ENCODE measurements around the gene PYDC2. TPM values are rescaled to one million over a fixed set of nuclear protein-coding genes. Genes with fewer than 3 reads are reported as not detected.

The PYDC2 gene
- total RNA-seq, 1 experiment from 2014 or later = not detected

GRCh38 chr3:191415566-191415965 lies 45.4 kb upstream of the PYDC2 start:
- no TSS peak for BruUV-seq (replicated peaks)
- no peak for TF ChIP-seq CTCF (IDR thresholded peaks at IDR 0.05; ENCODE audit: unreplicated experiment)
- ChIA-PET CTCF (interaction anchor here (0.8 to 1.4 kb wide), 5 partner anchors 582 to 1029 kb away, joined by 3 to 9 read pairs (median 6); no protein-coding TSS in a partner anchor), POLR2A (no interaction called here)
- DNase-seq (ENCODE audit: unreplicated experiment) = no peak
- H3K4me1 Mint-ChIP-seq (ENCODE audit: insufficient read depth, unreplicated experiment) = peaks cover 12% of the 10 kb centered on the region
- no peaks in the 10 kb centered on the region for H3K9me3 Mint-ChIP-seq (ENCODE audit: unreplicated experiment)
- H3K36me3 Mint-ChIP-seq (ENCODE audit: insufficient read depth, unreplicated experiment) = no peaks in the 10 kb centered on the region
- no peak overlapping the region for H3K4me3 Mint-ChIP-seq (ENCODE audit: unreplicated experiment)
- intact Hi-C loops (cut with micrococcal nuclease) = loop anchor here (10.0 kb wide), 2 partner anchors 769 to 919 kb away; no protein-coding TSS in a partner anchor
- H3K27me3 Mint-ChIP-seq (ENCODE audit: insufficient read depth, unreplicated experiment) = no peaks in the 10 kb centered on the region
- peak overlapping the region; percentile 6 for H3K27ac Mint-ChIP-seq (ENCODE audit: low read depth, unreplicated experiment)

- H3K4me1 Mint-ChIP-seq (ENCODE audit: insufficient read depth, unreplicated experiment) = peaks cover 12% of the 10 kb centered on the region
- POLR2A ChIA-PET = no interaction called here
- TF ChIP-seq CTCF (IDR thresholded peaks at IDR 0.05; ENCODE audit: unreplicated experiment) = no peak
- CTCF ChIA-PET = no interaction called here
- no peaks in the 10 kb centered on the region for H3K27me3 Mint-ChIP-seq (ENCODE audit: insufficient read depth, unreplicated experiment)
- H3K4me3 Mint-ChIP-seq (ENCODE audit: unreplicated experiment) = no peak overlapping the region
- no peak for DNase-seq (ENCODE audit: unreplicated experiment)
- H3K27ac Mint-ChIP-seq (ENCODE audit: low read depth, unreplicated experiment) = no peak overlapping the region
- no peaks in the 10 kb centered on the region for H3K9me3 Mint-ChIP-seq (ENCODE audit: unreplicated experiment)
- no TSS peak for BruUV-seq (replicated peaks)
- intact Hi-C loops (cut with micrococcal nuclease) = loop anchor here (1.0 to 10.0 kb wide), 6 partner anchors 392 to 1027 kb away; no protein-coding TSS in a partner anchor
- H3K36me3 Mint-ChIP-seq (ENCODE audit: insufficient read depth, unreplicated experiment) = no peaks in the 10 kb centered on the region
Observed at GRCh38 chr3:191417457-191417729, 43.6 kb upstream of the PYDC2 start.

- H3K4me1 Mint-ChIP-seq (ENCODE audit: insufficient read depth, unreplicated experiment) = peaks cover 5% of the 10 kb centered on the region
- no peak for DNase-seq (ENCODE audit: unreplicated experiment)
- ChIA-PET CTCF (interaction anchor here (0.6 to 2.6 kb wide), 5 partner anchors 767 to 1023 kb away, joined by 3 to 15 read pairs (median 5); no protein-coding TSS in a partner anchor), POLR2A (no interaction called here)
- BruUV-seq (replicated peaks) = no TSS peak
- H3K9me3 Mint-ChIP-seq (ENCODE audit: unreplicated experiment) = no peaks in the 10 kb centered on the region
- intact Hi-C loops (cut with micrococcal nuclease) = no loop called here
- no peak for TF ChIP-seq CTCF (IDR thresholded peaks at IDR 0.05; ENCODE audit: unreplicated experiment)
- H3K27ac Mint-ChIP-seq (ENCODE audit: low read depth, unreplicated experiment) = no peak overlapping the region
- no peak overlapping the region for H3K4me3 Mint-ChIP-seq (ENCODE audit: unreplicated experiment)
- H3K36me3 Mint-ChIP-seq (ENCODE audit: insufficient read depth, unreplicated experiment) = no peaks in the 10 kb centered on the region
- no peaks in the 10 kb centered on the region for H3K27me3 Mint-ChIP-seq (ENCODE audit: insufficient read depth, unreplicated experiment)
Observed at GRCh38 chr3:191420771-191421170, 40.2 kb upstream of the PYDC2 start.

GRCh38 chr3:191424881-191425280 lies 36.1 kb upstream of the PYDC2 start:
- no peaks in the 10 kb centered on the region for H3K4me1 Mint-ChIP-seq (ENCODE audit: insufficient read depth, unreplicated experiment)
- CTCF ChIA-PET = interaction anchor here (0.6 to 1.4 kb wide), 4 partner anchors 8 to 1019 kb away, joined by 3 to 6 read pairs (median 4); no protein-coding TSS in a partner anchor
- POLR2A ChIA-PET = interaction anchor here (1.0 kb wide), 1 partner anchor 71 kb away, joined by 3 read pairs; no protein-coding TSS in a partner anchor
- no peaks in the 10 kb centered on the region for H3K9me3 Mint-ChIP-seq (ENCODE audit: unreplicated experiment)
- BruUV-seq (replicated peaks) = no TSS peak
- H3K36me3 Mint-ChIP-seq (ENCODE audit: insufficient read depth, unreplicated experiment) = no peaks in the 10 kb centered on the region
- intact Hi-C loops (cut with micrococcal nuclease) = no loop called here
- no peak overlapping the region for H3K27ac Mint-ChIP-seq (ENCODE audit: low read depth, unreplicated experiment)
- no peak for DNase-seq (ENCODE audit: unreplicated experiment)
- H3K4me3 Mint-ChIP-seq (ENCODE audit: unreplicated experiment) = no peak overlapping the region
- TF ChIP-seq CTCF (IDR thresholded peaks at IDR 0.05; ENCODE audit: unreplicated experiment) = no peak
- H3K27me3 Mint-ChIP-seq (ENCODE audit: insufficient read depth, unreplicated experiment) = no peaks in the 10 kb centered on the region
